ENCODE data around the gene PDGFRB.
"Not testable (repeated sequence)": the region's sequence is repeated elsewhere in the genome, so short reads cannot be mapped to it uniquely, and the experiment has no call there.

DNA sequence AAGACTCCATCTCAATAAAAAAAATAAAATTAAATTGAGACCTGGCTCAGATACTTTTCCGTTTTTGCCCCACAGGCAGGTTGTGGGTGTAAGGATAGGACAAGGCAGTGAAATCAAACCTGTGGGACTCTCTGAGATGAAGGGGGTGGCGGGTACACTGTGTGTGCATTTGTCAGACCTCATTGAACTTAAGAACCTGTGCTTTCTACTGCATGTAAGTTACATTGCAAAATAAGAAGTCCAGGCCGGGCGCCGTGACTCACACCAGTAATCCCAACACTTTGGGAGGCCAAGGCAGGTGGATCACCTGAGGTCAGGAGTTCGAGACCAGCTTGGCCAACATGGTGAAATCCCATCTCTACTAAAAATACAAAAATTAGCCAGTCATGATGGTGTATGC, 70.9 kb downstream of the PDGFRB start:
- TF ChIP-seq, protein P1, sequence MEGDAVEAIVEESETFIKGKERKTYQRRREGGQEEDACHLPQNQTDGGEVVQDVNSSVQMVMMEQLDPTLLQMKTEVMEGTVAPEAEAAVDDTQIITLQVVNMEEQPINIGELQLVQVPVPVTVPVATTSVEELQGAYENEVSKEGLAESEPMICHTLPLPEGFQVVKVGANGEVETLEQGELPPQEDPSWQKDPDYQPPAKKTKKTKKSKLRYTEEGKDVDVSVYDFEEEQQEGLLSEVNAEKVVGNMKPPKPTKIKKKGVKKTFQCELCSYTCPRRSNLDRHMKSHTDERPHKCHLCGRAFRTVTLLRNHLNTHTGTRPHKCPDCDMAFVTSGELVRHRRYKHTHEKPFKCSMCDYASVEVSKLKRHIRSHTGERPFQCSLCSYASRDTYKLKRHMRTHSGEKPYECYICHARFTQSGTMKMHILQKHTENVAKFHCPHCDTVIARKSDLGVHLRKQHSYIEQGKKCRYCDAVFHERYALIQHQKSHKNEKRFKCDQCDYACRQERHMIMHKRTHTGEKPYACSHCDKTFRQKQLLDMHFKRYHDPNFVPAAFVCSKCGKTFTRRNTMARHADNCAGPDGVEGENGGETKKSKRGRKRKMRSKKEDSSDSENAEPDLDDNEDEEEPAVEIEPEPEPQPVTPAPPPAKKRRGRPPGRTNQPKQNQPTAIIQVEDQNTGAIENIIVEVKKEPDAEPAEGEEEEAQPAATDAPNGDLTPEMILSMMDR (IDR thresholded peaks at IDR 0.05): not testable (repeated sequence)
- not testable (repeated sequence) for TF ChIP-seq POLR2A (IDR thresholded peaks at IDR 0.05); POLR2AphosphoS5 (IDR thresholded peaks at IDR 0.05; ENCODE audit: insufficient read depth in 1 of 2, low read depth in 1 of 2)

Data from vagina (tissue), 2 donors.